Keratinocyte (primary cell): ENCODE data around the gene OR51M1. TPM values are rescaled to one million over a fixed set of nuclear protein-coding genes. Genes with fewer than 3 reads are reported as not detected.

Experiments used
- DNase-seq: peaks from one replicate; pipeline ENCODE4 v3.0.0-alpha.2; 2011; ENCODE audit warnings: low read depth, missing footprints, low spot score
- FAIRE-seq: peaks from 2 replicates; lab custom pipeline; 2011; peaks lifted over from hg19 to GRCh38; lab: Jason Lieb, UNC
- H2AFZ ChIP-seq: 2 replicates; pipeline ENCODE4 v1.6.0; 2012; ENCODE audit warnings: low read length, control low read depth, inconsistent platforms; ENCODE audit not compliant: control insufficient read depth
- H3K27ac ChIP-seq: 2 replicates; pipeline ENCODE4 v1.5.1; 2011; ENCODE audit warnings: low read length; ENCODE audit not compliant: control insufficient read depth, insufficient read depth
- H3K27me3 ChIP-seq: 3 replicates; pipeline ENCODE4 v1.6.0; 2011; ENCODE audit warnings: low read length; ENCODE audit not compliant: control insufficient read depth, insufficient read depth; ENCODE audit errors: extremely low read depth
- H3K36me3 ChIP-seq, 2 experiments: 2 replicates in 1 of 2; 3 replicates in 1 of 2; pipeline ENCODE4 v1.5.1; 2011; ENCODE audit warnings: low read length in 2 of 2, mild to moderate bottlenecking in 1 of 2; ENCODE audit not compliant: control insufficient read depth in 2 of 2, insufficient read depth in 2 of 2; ENCODE audit errors: extremely low read depth in 1 of 2
- H3K4me1 ChIP-seq: 3 replicates; pipeline ENCODE4 v1.5.1; 2011; ENCODE audit warnings: low read length; ENCODE audit not compliant: control insufficient read depth, insufficient read depth; ENCODE audit errors: extremely low read depth
- H3K4me2 ChIP-seq: 3 replicates; pipeline ENCODE4 v1.6.0; 2011; ENCODE audit warnings: low read depth, low read length; ENCODE audit not compliant: control insufficient read depth, insufficient read depth; ENCODE audit errors: extremely low read depth
- H3K4me3 ChIP-seq, 3 experiments: fragments of 200-600 bp in 1 of 3; sonication (generic) in 1 of 3; 2 replicates in 2 of 3; 3 replicates in 1 of 3; pipeline ENCODE4 v1.5.1; 2011 to 2016; ENCODE audit warnings: low read length in 3 of 3, mild to moderate bottlenecking in 3 of 3, control low read depth in 2 of 3, inconsistent platforms in 1 of 3, low read depth in 1 of 3, mixed read lengths in 1 of 3, mixed run types in 1 of 3, moderate library complexity in 1 of 3; ENCODE audit not compliant: control insufficient read depth in 2 of 3, insufficient read depth in 2 of 3; ENCODE audit errors: extremely low read depth in 1 of 3
- H3K79me2 ChIP-seq: 2 replicates; pipeline ENCODE4 v1.6.0; 2012; ENCODE audit warnings: low read length; ENCODE audit not compliant: control insufficient read depth, insufficient read depth
- H3K9ac ChIP-seq: 3 replicates; pipeline ENCODE4 v1.6.0; 2011; ENCODE audit warnings: low read length; ENCODE audit not compliant: control insufficient read depth, insufficient read depth; ENCODE audit errors: extremely low read depth
- H3K9me1 ChIP-seq: 3 replicates; pipeline ENCODE4 v1.6.0; 2011; ENCODE audit warnings: low read length; ENCODE audit not compliant: control insufficient read depth, insufficient read depth; ENCODE audit errors: extremely low read depth
- H3K9me3 ChIP-seq: 2 replicates; pipeline ENCODE4 v1.5.1; 2012; ENCODE audit warnings: low read depth, low read length; ENCODE audit not compliant: control insufficient read depth
- H4K20me1 ChIP-seq: 3 replicates; pipeline ENCODE4 v1.6.0; 2011; ENCODE audit warnings: low read length; ENCODE audit not compliant: control insufficient read depth, insufficient read depth; ENCODE audit errors: extremely low read depth
- EZH2 ChIP-seq: IDR thresholded peaks from one replicate; pipeline ENCODE4 v1.6.1; 2012; ENCODE audit warnings: inconsistent platforms, mild to moderate bottlenecking, low read length, moderate library complexity
- dilution Hi-C: fragments of 300-500 bp; cut with MboI; formaldehyde crosslinking; loops from one replicate; pipeline ENCODE4 v1.7.0; 2020; ENCODE audit warnings: low sequenced_read_pairs; ENCODE audit not compliant: extremely low pct_ligation_motif_present
- polyA minus RNA-seq, 3 experiments: library from RNA; depleted of rRNA, polyadenylated mRNA; stranded (reverse); fragments of >200 nt; gene quantifications; 1 replicate in 1 of 3; 2 replicates in 1 of 3; 3 replicates in 1 of 3; pipeline ENCODE4 v1.2.3, GENCODE V29; 2011
- polyA plus RNA-seq, 5 experiments: library from polyadenylated mRNA; depleted of rRNA in 3 of 5; stranded (reverse) in 3 of 5; stranded (forward) in 1 of 5; unstranded in 1 of 5; fragments of >200 nt; gene quantifications; 1 replicate in 1 of 5; 2 replicates in 3 of 5; 3 replicates in 1 of 5; pipeline versions ENCODE4 v1.2.1 to v1.2.3, GENCODE V29; 2011 to 2012; ENCODE audit warnings: missing spikeins in 2 of 5, low read depth in 1 of 5, low replicate concordance in 1 of 5
- TF ChIP-seq, protein P1 (sequence below), 3 experiments: IDR thresholded peaks in 1 of 3; conservative IDR thresholded peaks in 1 of 3; optimal IDR thresholded peaks in 1 of 3; 2 replicates in 2 of 3; 3 replicates in 1 of 3; pipeline versions ENCODE3 to v1.5.1; 2011; ENCODE audit warnings: low read length in 3 of 3, mild to moderate bottlenecking in 3 of 3, moderate library complexity in 2 of 3, control low read depth in 1 of 3, inconsistent platforms in 1 of 3; ENCODE audit not compliant: insufficient read depth in 2 of 3; ENCODE audit errors: extremely low read depth in 1 of 3

Gene OR51M1, protein sequence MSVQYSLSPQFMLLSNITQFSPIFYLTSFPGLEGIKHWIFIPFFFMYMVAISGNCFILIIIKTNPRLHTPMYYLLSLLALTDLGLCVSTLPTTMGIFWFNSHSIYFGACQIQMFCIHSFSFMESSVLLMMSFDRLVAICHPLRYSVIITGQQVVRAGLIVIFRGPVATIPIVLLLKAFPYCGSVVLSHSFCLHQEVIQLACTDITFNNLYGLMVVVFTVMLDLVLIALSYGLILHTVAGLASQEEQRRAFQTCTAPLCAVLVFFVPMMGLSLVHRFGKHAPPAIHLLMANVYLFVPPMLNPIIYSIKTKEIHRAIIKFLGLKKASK
- polyA plus RNA-seq (not detected in 3 replicates), polyA minus RNA-seq (not detected in 3 replicates)
- not detected for polyA plus RNA-seq (2011; ENCODE audit: low read depth)
- not detected in 2 replicates for polyA plus RNA-seq (2011; cell fraction: cytosol; rRNA removed)
- not detected in 2 replicates for polyA plus RNA-seq (2011; cell fraction: nucleus; rRNA removed)
- not detected in 2 replicates for polyA plus RNA-seq (2012; ENCODE audit: low replicate concordance)
- not detected for polyA minus RNA-seq (2011; cell fraction: cytosol; rRNA and poly(A)+ RNA removed)
- not detected in 2 replicates for polyA minus RNA-seq (2011; cell fraction: nucleus; rRNA and poly(A)+ RNA removed)

DNA sequence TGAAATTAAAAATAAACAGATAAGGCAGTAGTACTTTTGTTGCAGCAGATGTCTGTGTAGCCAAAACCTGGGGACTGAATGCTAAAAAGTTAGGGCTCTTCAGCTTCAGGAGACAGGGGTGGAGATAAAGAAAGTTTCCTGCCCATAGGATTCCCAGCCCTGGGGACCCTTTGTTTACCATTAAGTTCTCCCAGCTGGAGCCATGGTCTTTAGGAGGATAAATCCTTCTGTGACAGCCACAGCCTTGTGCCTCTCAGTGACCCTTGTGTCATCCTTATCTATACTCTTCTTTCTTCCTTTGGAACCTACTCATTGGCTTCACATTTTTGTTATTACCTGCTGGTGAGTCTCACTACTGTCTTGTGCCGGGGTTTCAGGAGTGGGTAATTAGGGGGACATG, at the start of gene OR51M1:
OR51M1 (plus strand) TSS at position 237 of the 400 bp plus-strand sequence. CDS start 5,587 bp downstream, outside the sequence.
- Histone ChIP-seq H3K27ac (no peak within 1 kb of the TSS), H3K4me3 (no peak within 1 kb of the TSS), H3K9ac (no peak within 1 kb of the TSS), H3K4me2 (no peak within 1 kb of the TSS), H3K9me3 (no peaks in the 10 kb centered on the region), H3K79me2 (no peaks in the 10 kb centered on the region), H3K36me3 (no peaks in the 10 kb centered on the region), H3K27me3 (no peaks in the 10 kb centered on the region), H4K20me1 (no peaks in the 10 kb centered on the region), H3K4me1 (no peaks in the 10 kb centered on the region), H3K9me1 (no peaks in the 10 kb centered on the region), H2AFZ (no peak within 1 kb of the TSS)
- no peak for FAIRE-seq
- no peak for TF ChIP-seq EZH2
- TF ChIP-seq, protein P1, sequence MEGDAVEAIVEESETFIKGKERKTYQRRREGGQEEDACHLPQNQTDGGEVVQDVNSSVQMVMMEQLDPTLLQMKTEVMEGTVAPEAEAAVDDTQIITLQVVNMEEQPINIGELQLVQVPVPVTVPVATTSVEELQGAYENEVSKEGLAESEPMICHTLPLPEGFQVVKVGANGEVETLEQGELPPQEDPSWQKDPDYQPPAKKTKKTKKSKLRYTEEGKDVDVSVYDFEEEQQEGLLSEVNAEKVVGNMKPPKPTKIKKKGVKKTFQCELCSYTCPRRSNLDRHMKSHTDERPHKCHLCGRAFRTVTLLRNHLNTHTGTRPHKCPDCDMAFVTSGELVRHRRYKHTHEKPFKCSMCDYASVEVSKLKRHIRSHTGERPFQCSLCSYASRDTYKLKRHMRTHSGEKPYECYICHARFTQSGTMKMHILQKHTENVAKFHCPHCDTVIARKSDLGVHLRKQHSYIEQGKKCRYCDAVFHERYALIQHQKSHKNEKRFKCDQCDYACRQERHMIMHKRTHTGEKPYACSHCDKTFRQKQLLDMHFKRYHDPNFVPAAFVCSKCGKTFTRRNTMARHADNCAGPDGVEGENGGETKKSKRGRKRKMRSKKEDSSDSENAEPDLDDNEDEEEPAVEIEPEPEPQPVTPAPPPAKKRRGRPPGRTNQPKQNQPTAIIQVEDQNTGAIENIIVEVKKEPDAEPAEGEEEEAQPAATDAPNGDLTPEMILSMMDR (optimal IDR thresholded peaks at IDR 0.05 in 1 of 3, IDR thresholded peaks at IDR 0.05 in 1 of 3, conservative IDR thresholded peaks at IDR 0.05 in 1 of 3; ENCODE audit: extremely low read depth in 1 of 3, insufficient read depth in 2 of 3, low read length in 3 of 3), result no peak
- DNase-seq, result no peak
- dilution Hi-C loops, result no loop called here

DNA sequence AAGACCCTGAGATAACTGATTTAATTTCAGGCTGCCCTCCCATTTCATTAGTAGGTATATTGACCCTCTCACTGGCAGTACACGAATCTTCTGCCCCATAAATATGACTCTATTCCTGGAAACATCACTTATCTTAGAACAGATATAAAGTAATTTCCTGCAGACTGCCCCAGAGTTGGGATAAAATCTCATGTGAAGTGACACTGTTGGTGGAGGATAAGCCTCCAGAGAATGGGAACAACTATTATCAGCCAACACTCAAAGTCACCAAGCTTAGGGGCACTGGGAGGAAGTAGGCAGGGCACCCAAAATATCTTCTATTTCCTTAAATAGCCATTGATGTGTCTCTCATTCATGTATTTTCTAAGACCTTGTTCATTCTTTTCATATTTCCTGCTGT, 48.4 kb upstream of the OR51M1 start:
- H3K4me1 ChIP-seq, result no peaks in the 10 kb centered on the region
- no peak overlapping the region for H3K27ac ChIP-seq
- dilution Hi-C loops, result no loop called here
- H3K9ac ChIP-seq, result no peak overlapping the region
- no peak for TF ChIP-seq EZH2
- TF ChIP-seq, protein P1 (optimal IDR thresholded peaks at IDR 0.05 in 1 of 3, IDR thresholded peaks at IDR 0.05 in 1 of 3, conservative IDR thresholded peaks at IDR 0.05 in 1 of 3; ENCODE audit: extremely low read depth in 1 of 3, insufficient read depth in 2 of 3, low read length in 3 of 3), result no peak
- no peak overlapping the region for H3K4me3 ChIP-seq
- H3K36me3 ChIP-seq, result no peaks in the 10 kb centered on the region
- no peaks in the 10 kb centered on the region for H3K27me3 ChIP-seq
- H4K20me1 ChIP-seq, result no peaks in the 10 kb centered on the region
- DNase-seq, result no peak
- H3K9me1 ChIP-seq, result no peaks in the 10 kb centered on the region
- H3K9me3 ChIP-seq, result no peaks in the 10 kb centered on the region
- no peak for FAIRE-seq
- H2AFZ ChIP-seq, result no peak overlapping the region
- no peak overlapping the region for H3K4me2 ChIP-seq
- H3K79me2 ChIP-seq, result no peaks in the 10 kb centered on the region
